ENCODE measurements around the gene ATP1A4. TPM values are rescaled to one million over a fixed set of nuclear protein-coding genes. Genes with fewer than 3 reads are reported as not detected.

Gene ATP1A4
- total RNA-seq, 1 donor from 2014 or later, result not detected

DNA sequence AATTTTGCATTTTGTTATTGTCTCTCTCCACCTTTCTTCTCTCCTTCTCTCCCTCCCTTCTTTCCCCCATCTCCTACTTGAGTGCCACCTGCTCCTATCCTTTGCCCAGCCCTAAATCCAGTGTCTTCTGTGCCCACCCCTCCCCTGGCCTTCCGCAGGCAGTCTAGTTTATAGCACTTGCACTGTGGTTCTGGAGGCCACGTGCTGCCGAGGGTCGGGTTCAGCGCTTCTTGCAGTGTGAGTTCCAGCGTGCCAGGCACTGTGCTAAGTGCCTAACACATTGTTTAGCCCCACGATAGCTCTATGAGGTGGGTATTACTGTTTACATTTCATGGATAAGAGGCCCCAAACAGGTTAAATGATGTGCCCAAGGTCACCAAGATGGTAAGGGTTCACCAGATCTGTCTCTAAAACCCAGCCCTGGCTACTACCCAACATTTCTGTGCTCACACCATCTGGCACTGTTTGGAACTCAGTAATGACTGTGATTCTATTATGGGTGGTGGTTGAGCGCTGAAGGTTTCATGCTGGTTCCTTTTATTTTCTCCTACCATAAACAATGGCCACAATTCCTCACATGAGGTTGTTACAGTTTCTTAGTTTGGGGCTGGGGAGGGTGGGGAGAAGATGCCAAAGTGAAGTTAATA is 14.1 kb upstream of the ATP1A4 start:
- no peak overlapping the region for H3K4me3 ChIP-seq
- intact Hi-C loops (cut with DNase I), result no loop called here
- no peaks in the 10 kb centered on the region for H3K9me3 ChIP-seq
- TF ChIP-seq, protein P1, sequence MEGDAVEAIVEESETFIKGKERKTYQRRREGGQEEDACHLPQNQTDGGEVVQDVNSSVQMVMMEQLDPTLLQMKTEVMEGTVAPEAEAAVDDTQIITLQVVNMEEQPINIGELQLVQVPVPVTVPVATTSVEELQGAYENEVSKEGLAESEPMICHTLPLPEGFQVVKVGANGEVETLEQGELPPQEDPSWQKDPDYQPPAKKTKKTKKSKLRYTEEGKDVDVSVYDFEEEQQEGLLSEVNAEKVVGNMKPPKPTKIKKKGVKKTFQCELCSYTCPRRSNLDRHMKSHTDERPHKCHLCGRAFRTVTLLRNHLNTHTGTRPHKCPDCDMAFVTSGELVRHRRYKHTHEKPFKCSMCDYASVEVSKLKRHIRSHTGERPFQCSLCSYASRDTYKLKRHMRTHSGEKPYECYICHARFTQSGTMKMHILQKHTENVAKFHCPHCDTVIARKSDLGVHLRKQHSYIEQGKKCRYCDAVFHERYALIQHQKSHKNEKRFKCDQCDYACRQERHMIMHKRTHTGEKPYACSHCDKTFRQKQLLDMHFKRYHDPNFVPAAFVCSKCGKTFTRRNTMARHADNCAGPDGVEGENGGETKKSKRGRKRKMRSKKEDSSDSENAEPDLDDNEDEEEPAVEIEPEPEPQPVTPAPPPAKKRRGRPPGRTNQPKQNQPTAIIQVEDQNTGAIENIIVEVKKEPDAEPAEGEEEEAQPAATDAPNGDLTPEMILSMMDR (IDR thresholded peaks at IDR 0.05), result no peak
- H3K36me3 ChIP-seq, result peaks cover 23 to 54% of the 10 kb centered on the region in 2 donors
- peak overlapping the region; percentile 22 to 71 for H3K27ac ChIP-seq
- no peak for DNase-seq (ENCODE audit: low spot score in 2 of 2)
- H3K27me3 ChIP-seq, result no peaks in the 10 kb centered on the region
- peaks cover 4 to 5% of the 10 kb centered on the region in 2 donors for H3K4me1 ChIP-seq

GRCh38 chr1:160139840-160140239 is 11.6 kb upstream of the ATP1A4 start:
- Histone ChIP-seq H3K36me3 (peaks cover 19 to 50% of the 10 kb centered on the region in 2 donors), H3K27me3 (no peaks in the 10 kb centered on the region), H3K4me3 (no peak overlapping the region), H3K27ac (no peak overlapping the region), H3K9me3 (no peaks in the 10 kb centered on the region), H3K4me1 (no peaks in the 10 kb centered on the region)
- TF ChIP-seq, protein P1 (IDR thresholded peaks at IDR 0.05), result no peak
- intact Hi-C loops (cut with DNase I), result no loop called here
- DNase-seq (ENCODE audit: low spot score in 2 of 2), result no peak

GRCh38 chr1:160143695-160144094 is 7.7 kb upstream of the ATP1A4 start:
- TF ChIP-seq, protein P1 (IDR thresholded peaks at IDR 0.05), result no peak
- H3K27me3 ChIP-seq, result no peaks in the 10 kb centered on the region
- intact Hi-C loops (cut with DNase I), result no loop called here
- H3K4me3 ChIP-seq, result no peak overlapping the region
- H3K27ac ChIP-seq, result no peak overlapping the region
- H3K9me3 ChIP-seq, result no peaks in the 10 kb centered on the region
- H3K36me3 ChIP-seq, result peaks cover 18 to 28% of the 10 kb centered on the region in 2 donors
- no peak for DNase-seq (ENCODE audit: low spot score in 2 of 2)
- H3K4me1 ChIP-seq, result peaks cover 0 to 6% of the 10 kb centered on the region in 2 donors

- H3K4me1 ChIP-seq, result peaks cover 0 to 10% of the 10 kb centered on the region in 2 donors
- peaks cover 8 to 16% of the 10 kb centered on the region in 2 donors for H3K36me3 ChIP-seq
- TF ChIP-seq, protein P1 (IDR thresholded peaks at IDR 0.05), result no peak
- no peaks in the 10 kb centered on the region for H3K9me3 ChIP-seq
- H3K27ac ChIP-seq, result no peak overlapping the region
- no peak overlapping the region for H3K4me3 ChIP-seq
- intact Hi-C loops (cut with DNase I), result no loop called here
- no peak for DNase-seq (ENCODE audit: low spot score in 2 of 2)
- no peaks in the 10 kb centered on the region for H3K27me3 ChIP-seq
Measured at GRCh38 chr1:160144921-160145320, 6.5 kb upstream of the ATP1A4 start.

- Histone ChIP-seq H3K27me3 (no peaks in the 10 kb centered on the region), H3K9me3 (no peaks in the 10 kb centered on the region), H3K27ac (no peak overlapping the region), H3K4me1 (peaks cover 5 to 12% of the 10 kb centered on the region in 2 donors), H3K4me3 (no peak overlapping the region), H3K36me3 (peaks cover 6 to 12% of the 10 kb centered on the region in 2 donors)
- intact Hi-C loops (cut with DNase I), result no loop called here
- DNase-seq (ENCODE audit: low spot score in 2 of 2), result no peak
- TF ChIP-seq, protein P1 (IDR thresholded peaks at IDR 0.05), result no peak
Measured at GRCh38 chr1:160146107-160146506, 5.3 kb upstream of the ATP1A4 start.

Measured in ascending aorta (tissue), 2 donors.